ENCODE measurements around the gene PRSS22. TPM values are rescaled to one million over a fixed set of nuclear protein-coding genes. Genes with fewer than 3 reads are reported as not detected.

PRSS22 gene
- polyA plus RNA-seq, 1 donor from 2014 or later = not detected

- H3F3A ChIP-seq (ENCODE audit: insufficient read depth, low read length, poor library complexity, severe bottlenecking) = no peaks in the 10 kb centered on the region
- H3K9ac ChIP-seq (ENCODE audit: low read length) = no peak overlapping the region
- no peak overlapping the region for H3K27ac ChIP-seq (ENCODE audit: low read length)
- no peaks in the 10 kb centered on the region for H3K9me3 ChIP-seq (ENCODE audit: low read length)
- H3K36me3 ChIP-seq (ENCODE audit: insufficient read depth, low read length) = no peaks in the 10 kb centered on the region
- H4K20me1 ChIP-seq (ENCODE audit: insufficient read depth) = no peaks in the 10 kb centered on the region
- TF ChIP-seq TAF1 (IDR thresholded peaks at IDR 0.05; ENCODE audit: low read depth) (no peak), REST (IDR thresholded peaks at IDR 0.05; ENCODE audit: borderline replicate concordance) (no peak)
- no peaks in the 10 kb centered on the region for H3K27me3 ChIP-seq (ENCODE audit: insufficient read depth, low read depth, low read length)
- no peak overlapping the region for H3K4me2 ChIP-seq (ENCODE audit: low read length)
- H3K4me3 ChIP-seq (ENCODE audit: low read length) = no peak overlapping the region
- no peaks in the 10 kb centered on the region for H3K79me2 ChIP-seq (replicated peaks; ENCODE audit: insufficient read depth, low read length)
- H3K9me2 ChIP-seq (ENCODE audit: insufficient read depth, low read length) = no peaks in the 10 kb centered on the region
- no peak overlapping the region for H2AFZ ChIP-seq (ENCODE audit: low read depth, low read length)
These were observed 41.0 kb upstream of the PRSS22 start for GRCh38 chr16:2898831-2899563.

GRCh38 chr16:2897110-2897509, 39.1 kb upstream of the PRSS22 start:
- TF ChIP-seq REST (IDR thresholded peaks at IDR 0.05; ENCODE audit: borderline replicate concordance) = no peak
- TF ChIP-seq EP300 (conservative IDR thresholded peaks at IDR 0.05; ENCODE audit: poor library complexity, severe bottlenecking) = no peak
- no peak for TF ChIP-seq EZH2 (IDR thresholded peaks at IDR 0.05; ENCODE audit: borderline replicate concordance, insufficient read depth, low read length, poor library complexity, severe bottlenecking)
- TF ChIP-seq CTCF (IDR thresholded peaks at IDR 0.05; ENCODE audit: poor library complexity, severe bottlenecking) = no peak
- no peak for TF ChIP-seq SMC3 (conservative IDR thresholded peaks at IDR 0.05; ENCODE audit: poor library complexity)
- Histone ChIP-seq H3K36me3 (ENCODE audit: insufficient read depth, low read length) (no peaks in the 10 kb centered on the region), H4K20me1 (ENCODE audit: insufficient read depth) (no peaks in the 10 kb centered on the region), H3K9ac (ENCODE audit: low read length) (no peak overlapping the region), H3K4me2 (ENCODE audit: low read length) (no peak overlapping the region), H3K4me3 (ENCODE audit: low read length) (no peak overlapping the region), H3K79me2 (replicated peaks; ENCODE audit: insufficient read depth, low read length) (no peaks in the 10 kb centered on the region), H2AFZ (ENCODE audit: low read depth, low read length) (no peak overlapping the region), H3F3A (ENCODE audit: insufficient read depth, low read length, poor library complexity, severe bottlenecking) (no peaks in the 10 kb centered on the region), H3K27me3 (ENCODE audit: insufficient read depth, low read depth, low read length) (no peaks in the 10 kb centered on the region), H3K9me2 (ENCODE audit: insufficient read depth, low read length) (no peaks in the 10 kb centered on the region), H3K27ac (ENCODE audit: low read length) (no peak overlapping the region), H3K9me3 (ENCODE audit: low read length) (no peaks in the 10 kb centered on the region)
